Measurements from ENCODE around the gene TTC8.
"Not testable (repeated sequence)": the region's sequence is repeated elsewhere in the genome, so short reads cannot be mapped to it uniquely, and the experiment has no call there.

TTC8 gene

DNA sequence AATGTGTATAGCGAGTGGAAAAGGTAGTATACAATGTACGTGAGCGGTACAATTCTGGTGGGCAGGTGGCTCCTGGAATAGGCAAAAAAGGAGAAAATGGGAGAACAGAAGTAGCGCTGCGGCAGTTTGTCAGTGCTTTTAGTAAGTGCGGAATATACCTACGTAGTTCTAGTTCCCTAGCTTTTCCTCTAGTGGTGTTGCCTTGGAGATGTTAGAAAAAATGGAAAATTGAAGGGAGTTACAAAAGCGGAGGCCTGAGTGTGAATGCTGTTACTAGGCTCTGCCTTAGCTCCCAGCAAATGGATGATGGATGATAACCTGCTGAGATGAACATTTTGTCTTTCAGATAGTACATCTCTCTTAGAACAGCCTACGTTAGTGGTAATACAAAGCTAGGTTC, 1.1 kb downstream of the TTC8 start:
- DNase-seq = peak; percentile 14

DNA sequence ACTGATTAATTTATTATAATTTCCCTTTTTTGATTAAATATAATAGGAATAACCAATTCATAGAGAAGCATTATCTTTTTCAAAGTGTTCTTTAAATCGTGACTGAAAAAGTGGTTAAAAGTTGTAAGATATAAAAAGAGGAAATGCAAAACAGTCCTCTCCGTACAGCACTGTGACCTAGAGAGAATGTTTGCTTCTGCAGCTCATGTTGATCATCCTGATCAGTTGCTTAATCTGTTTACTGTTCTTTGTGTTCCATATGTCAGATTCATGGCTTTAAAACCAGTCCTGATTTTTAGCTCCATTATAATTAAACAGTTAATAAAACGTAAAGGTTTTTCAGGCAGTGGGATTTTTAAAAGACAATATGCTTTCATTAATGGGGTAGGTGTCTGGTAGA, 4.7 kb downstream of the TTC8 start:
- peak; percentile 77 for DNase-seq

DNA sequence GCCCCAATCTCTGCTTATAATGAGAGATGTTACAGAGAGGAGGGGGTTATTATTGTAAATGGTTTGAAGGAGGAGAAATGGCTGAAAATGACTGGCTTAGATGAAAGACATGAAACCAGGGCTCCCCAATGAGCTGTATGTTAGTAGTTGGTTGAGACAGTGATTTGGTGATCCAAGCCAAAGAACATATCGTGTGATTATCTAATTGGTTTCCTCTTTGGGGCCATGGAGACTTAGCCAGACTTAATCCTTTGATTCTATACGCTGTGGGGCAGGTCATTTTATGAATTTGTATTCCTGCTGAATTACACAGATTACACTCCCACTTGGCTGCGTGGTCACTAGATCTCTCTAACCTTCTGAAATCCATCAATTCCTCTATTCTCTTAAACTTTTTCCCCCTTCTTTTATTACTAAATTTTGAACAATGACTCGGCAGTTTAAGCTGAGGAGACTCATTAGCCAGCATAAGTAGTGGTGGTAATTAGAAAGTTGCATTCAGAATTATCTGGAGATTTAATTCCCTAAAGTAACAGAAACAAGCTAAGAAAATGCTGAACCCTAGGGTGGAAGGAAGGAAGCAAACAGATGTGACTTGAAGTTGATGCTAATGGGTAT, 5.3 kb downstream of the TTC8 start:
- DNase-seq = peak; percentile 94

DNA sequence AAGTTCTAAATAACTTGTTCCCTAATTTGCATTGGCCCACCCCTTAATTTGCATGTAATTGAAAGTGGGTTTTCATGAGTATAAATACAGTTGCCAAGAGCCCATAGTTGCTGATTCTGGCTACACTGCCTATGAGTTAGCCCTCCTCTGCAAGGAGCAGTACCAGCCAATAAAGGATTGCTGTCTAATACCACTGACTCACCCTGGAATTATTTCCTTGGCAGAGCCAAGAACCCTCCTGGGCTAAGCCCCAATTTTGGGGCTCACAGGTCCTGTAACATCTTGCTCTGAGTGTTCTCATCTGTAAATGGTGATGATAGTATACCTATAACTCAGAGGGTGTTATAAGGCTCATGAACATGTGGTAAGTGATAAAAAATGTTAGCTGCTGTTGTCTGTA, 6.8 kb downstream of the TTC8 start:
- no peak for DNase-seq

DNA sequence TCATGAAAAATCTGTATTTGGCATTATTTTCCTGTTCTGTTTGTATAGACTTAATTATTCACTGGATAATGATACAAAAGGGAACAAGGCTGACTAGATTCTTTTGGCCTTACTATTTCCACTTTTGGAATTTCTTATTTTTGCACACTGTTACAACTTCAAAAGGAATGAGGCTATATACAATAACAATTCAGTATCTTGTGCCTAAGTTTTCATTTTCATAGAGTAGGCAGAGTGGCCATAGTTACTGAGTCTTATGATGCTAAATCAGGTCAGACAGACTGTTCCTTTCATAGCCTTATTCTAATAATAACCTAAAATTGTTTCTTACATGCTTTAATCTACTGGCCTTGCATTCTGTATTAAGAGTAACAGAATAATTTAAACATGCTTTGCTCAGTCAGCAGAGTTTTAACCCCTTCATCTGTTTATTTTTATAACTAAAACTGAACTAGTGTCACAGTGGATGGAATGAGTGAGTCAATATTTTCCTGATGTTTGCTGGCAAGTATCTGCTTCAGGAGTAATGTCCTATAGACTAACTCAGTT, 10.5 kb downstream of the TTC8 start:
- peak; percentile 22 for DNase-seq

DNA sequence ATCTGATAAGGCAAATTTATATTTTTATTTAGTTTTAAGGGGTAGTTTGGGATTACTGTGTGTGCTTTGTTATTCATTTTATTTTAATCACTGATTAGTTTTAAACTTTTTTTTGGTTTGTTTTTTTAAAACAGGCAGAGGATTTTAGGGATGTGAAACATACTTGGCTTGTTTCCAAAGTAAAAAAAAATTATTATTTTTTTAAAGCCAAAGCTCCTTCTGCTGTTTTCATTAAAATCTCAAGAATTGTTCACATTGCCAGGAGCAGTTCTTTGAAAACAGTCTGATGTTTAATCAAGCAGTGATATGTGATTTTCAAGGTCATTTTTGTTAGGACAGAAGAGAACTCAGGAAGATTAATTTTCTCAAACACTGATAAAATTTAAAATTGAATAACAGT, 11.2 kb downstream of the TTC8 start:
- no peak for DNase-seq

DNA sequence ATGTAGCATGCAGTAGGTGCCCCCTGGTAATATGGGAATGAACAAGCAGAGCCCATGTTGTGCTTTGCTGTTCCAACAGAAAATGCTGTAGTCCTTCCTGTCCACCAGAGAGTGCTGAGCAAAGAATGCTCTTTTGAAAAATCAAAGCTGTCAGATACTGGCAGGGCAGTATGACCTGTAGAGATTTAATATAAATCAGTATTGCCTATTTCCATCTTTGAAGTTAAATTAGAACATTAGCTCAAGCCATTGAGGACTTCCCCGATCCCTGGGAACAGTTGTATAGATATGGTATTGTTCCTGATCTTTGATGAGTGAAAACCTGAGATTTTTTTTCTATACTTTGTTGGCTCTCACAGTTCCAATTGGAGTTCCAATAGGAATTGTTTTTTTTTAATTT, 13.0 kb downstream of the TTC8 start:
- no peak for DNase-seq

DNA sequence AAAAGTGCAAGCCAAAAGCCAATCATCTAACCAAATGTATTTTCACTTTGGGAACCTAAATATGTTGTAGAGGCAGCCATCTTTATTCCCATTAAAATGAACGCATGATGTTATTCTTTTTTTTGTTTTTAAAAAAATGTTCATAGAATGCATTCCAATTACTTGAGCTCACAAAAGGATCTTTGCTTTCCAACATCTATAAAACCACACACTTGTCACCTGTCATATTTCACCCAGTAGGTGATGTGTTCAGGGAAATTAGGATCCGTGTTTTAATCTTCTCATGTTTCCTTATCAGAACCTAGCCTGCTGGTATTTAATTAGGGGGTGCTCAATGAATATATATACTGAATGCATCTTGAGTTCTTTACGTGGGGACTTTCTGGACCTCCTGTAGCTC, 13.6 kb downstream of the TTC8 start:
- no peak for DNase-seq

DNA sequence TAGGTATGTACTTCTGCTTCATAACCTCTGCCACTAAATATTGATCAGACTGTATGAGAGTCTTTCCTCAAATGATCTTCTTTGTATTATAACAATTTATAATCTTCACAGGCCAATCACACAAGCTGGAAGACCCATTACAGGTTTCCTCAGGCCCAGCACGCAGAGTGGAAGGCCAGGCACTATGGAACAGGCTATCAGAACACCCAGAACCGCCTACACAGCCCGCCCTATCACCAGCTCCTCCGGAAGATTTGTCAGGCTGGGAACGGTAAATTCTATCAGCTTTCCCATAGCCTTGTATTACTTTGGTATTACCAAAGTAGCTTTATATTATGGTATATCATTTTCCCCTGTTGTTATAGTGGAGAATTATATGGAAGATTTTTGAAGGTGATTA, 16.5 kb downstream of the TTC8 start:
- peak; percentile 72 for DNase-seq

DNA sequence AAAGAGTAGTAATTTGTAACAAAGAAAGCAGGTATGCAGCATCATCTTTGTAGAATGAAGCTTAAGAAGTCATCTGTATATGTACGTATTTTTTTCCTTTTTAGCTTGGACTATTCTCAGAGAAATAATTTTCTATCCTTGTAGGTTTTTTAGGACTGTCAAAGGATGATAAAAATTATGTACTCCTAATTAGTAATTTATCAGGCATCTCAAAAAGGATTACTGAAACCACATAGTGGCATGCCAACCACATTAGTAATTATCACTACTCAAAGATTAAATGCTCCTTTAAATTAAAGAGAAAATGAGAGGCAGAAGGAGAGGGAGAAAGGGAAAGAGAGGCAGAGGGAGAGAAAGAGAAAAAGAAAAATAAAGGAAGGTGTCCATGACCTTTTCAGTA, 17.3 kb downstream of the TTC8 start:
- DNase-seq = peak; percentile 59

DNA sequence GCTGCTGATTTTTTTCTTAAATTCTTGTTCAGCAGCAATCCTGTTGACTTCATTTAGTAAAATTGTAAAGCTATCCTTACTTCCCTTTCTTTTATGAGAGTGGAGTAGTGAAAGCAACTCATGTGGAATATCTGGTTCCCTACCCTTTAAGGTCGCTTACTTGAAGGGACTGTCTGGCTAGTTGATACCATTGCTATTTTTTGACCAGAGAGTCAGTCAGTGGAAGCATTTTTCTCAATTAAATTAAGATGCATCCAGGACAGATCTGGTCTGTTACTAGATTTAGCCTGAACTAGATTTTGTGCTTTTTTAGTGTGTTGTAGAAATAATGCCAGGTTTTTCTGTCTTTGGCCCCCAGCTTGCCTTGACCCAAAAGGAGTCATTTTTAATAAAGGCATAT, 18.0 kb downstream of the TTC8 start:
- DNase-seq = no peak

DNA sequence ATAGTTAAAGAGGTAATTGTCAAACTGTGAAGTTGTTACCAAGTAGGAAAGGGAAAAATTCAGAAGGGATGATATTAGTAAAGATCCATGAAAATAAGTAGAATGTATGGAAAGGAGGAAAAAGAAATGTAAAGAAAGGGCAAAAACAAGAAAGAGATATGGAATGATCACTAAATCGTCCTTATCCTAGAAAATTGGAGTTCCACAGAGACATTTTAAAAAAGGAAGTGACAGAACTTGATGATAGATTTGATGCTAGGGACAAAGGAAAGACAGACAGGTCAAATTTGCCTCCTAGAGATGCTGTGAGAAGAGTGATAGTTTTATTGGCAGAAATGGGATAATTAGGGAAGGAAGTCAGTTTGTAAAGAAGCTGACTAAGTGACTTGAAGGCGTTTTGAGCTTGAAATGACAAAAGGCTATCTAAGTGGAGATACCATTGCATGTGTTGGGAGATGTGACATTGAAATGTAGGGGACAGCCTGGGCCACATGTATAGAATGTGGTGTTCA, 20.6 kb downstream of the TTC8 start:
- no peak for DNase-seq

DNA sequence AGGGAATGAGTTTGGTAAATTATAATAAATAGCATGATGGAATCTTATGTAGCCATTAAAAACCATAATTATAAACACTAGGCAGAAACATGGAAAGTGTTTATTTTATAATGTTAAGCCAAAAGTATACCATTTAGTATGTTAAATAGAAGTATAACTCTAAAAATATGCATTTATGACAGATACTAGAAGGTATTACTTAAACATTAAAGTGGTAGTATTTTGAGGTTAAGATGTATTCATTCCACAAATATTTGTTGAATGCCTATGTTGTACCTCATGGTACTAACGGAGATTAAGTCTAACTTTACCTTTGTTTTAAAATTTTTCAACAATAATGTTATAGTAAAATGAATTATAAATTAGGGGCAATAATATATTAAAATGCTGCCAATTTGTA, 24.1 kb downstream of the TTC8 start:
- no peak for DNase-seq

DNA sequence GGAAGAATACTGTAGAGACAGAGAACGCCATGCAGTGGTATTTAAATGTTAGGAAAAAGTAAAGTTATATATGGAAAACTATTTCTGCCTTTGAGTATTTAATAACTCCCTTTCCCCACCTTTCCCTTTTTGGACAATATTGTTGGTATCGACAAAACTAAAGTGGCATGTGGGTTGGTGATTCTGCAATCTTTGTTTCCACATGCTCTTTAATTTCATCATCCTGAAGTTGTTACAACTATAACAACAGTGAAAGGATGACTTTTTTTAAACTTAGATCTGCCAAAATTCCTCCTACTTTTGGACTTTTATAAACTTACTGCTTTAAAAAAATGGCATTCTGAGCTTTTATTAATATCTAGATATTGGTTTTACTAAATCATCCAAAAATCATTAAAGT, 25.3 kb downstream of the TTC8 start:
- DNase-seq = no peak

DNA sequence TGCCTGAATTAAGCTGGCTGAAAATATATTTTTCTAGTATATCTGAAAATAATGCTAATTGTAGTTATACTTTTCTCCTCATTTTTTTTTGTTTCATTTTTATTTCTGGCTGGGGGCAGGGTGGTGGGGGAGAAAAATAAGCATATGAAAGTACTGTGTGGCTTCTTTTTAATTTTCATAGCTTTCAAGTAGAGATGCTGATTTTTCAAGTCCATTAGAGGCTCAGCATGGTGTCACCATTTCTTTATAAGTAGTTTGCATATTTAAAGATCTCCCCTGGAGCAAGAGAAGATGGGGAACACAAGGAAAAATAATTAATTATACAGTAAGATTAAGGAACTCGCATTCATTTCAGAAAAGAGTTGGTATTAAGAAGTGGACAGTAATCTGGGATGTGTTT, 27.1 kb downstream of the TTC8 start:
- DNase-seq = no peak

DNA sequence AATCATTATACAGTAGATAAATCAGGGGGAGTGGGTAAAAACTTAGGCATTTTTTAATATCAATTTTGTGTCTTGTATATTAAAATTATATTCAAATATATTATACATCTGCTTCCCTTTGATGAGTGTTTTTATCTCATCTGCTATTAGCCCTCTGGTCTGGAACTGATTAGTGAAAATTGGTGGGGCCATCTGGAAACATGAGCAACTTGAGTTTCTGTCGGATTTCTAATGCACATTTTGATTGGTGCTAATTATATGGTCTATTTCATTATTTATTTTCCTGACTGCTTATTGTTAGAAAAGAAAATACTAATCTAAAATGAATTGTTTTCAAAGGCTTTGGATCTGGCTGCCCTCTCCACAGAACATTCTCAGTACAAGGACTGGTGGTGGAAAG, 28.2 kb downstream of the TTC8 start:
- DNase-seq = no peak

DNA sequence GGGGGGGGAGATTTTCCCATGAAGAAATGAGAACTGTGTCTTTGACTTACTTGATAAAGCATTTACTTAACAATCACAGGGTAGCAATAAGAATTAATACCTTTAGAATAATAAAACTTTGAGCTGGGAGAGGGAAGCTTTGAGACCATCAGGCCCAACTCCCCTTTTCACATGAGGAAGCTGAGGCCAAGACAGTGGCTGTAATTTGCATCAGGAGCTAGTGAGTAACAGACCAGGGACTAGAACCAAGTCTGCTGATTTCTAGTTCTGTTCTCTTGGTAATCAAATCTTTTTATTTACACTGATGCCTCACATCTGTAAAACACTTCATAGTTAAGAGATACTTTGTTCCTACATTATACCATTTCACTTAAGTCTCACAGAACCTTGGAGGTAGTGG, 28.7 kb downstream of the TTC8 start:
- no peak for DNase-seq

DNA sequence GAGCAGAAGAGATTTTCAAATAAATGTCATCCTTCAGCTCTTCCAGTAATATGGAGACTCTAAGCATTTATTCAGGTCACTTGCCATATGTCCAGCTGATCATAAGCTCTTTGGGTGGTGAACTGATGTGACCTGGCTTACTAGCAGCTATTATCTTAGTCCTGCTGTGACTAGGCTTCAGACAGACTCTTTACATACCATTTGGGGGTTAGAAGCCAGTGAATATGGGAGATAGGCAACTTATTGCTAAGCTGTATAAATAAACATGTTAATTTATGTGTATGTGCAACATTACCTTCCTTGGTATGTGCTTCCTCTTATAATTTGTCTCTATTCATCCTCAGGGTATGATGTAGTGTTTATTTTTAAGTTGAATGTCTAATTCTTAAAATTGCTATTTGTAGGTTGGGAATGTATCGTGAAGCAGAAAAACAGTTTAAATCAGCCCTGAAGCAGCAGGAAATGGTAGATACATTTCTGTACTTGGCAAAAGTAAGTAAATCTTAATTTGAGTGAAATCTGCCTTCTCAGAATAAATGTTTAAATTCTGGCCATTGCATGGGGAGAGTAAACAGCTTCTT, 32.4 kb downstream of the TTC8 start:
- DNase-seq = peak; percentile 91

DNA sequence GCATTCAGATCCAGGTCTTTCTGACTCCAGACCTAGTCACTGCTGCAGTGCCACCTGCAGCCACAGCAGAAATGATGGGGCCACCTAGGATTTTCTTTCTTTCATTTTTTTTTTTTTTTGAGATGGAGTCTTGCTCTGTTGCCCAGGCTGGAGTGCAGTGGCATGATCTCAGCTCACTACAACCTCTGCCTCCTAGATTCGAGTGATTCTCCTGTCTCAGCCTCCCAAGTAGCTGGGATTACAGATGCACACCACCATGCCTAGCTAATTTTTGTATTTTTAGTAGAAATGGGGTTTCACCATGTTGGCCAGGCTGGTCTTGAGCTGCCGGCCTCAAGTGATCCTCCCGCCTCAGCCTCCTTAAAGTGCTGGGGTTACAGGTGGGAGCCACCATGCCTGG, 33.4 kb downstream of the TTC8 start:
- not testable (repeated sequence) for DNase-seq

DNA sequence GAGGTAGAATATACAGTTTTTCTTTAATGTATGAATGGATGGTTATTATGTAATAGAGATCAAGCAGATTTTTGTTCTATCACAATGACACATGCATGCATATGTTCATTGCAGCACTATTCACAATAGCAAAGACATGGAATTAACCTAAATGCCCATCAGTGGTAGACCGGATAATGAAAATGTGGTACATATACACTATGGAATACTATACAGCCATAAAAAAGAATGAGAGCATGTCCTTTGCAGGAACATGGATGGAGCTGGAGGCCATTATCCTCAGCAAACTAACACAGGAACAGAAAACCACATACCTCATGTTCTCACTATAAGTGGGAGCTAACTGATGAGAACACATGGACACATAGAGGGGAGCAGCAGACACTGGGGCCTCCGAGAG, 34.7 kb downstream of the TTC8 start:
- DNase-seq = not testable (repeated sequence)

DNA sequence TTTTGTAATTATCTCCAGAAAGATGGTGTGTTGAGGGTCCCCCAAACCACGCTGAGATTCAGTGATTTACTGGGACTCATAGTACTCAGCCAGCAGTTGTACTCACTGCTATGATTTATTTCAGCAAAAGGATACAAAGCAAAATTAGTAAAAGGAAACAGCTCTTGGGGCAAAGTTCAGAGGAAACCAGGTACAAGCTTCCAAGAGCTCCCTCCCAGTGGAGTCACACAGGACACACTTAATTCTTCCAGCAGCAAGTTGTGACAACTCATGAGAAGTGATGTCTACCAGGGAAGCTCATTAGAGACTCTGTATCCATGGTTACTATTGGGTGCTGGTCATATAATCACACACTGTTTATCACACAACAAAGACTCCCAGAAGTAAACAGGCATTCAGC, 38.7 kb downstream of the TTC8 start:
- peak; percentile 34 for DNase-seq

DNA sequence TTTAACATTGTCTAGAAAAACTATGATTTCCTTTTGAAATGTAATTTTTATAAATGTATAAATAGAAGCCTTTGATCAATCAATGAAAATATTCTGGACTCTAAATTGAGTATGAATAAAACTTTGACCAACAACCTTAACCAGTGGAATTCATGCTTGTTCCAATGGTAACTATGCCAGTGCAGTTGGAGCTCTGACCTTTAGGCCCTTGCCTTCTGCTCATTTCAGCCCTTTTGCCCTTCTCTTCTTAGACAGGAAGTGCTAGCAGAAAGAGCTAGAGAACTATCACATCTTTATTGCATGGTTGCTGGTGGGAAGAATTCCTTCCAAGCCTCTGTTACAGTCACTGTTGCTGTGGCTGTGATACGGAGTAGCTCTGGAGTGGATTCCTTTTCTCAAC, 39.7 kb downstream of the TTC8 start:
- no peak for DNase-seq

DNA sequence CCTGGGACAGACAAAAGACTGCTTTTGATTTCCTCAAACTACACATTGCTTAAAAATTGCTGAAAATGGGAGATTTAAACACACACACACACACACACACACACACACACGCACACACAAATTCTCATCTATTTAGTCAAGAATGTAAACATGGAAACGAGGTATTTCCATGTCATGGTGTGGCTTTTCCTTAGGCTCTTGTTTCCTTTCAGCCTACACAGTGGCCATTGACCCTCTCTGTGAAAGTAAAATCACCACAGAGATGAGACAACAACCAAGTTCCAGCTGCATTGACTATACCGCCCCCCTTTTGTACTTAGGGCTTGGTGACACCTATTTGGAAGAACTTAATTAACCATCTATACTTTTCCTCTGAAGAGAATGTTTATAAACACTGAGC, 41.9 kb downstream of the TTC8 start:
- DNase-seq = no peak

DNA sequence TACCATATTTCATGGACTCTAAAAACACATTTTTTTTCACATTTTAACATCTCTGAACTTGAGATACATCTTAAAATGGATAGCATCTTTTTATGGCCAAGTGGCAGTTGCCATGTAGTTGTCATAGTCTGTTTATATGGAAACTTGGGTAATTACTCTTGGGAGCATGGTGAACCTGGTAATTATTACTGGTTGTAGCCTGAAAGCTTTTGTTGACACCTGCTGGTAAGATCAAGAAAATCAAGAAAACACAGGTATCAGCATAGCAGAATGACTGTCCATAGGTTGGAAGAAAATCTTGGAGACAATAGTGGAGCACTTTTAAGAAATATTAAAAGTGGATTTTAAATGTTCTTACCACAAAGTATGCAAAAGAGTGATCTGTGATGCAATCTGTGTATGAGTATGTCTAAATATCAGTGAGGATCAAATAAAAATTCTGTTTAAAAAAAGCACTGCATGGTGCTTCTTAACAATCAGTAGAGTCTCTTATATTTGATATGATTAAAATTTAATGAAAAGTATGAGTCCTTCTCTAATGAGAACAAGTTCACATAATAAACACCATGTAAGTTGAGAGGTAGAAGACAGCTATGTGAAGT, 44.2 kb downstream of the TTC8 start:
- peak; percentile 59 for DNase-seq

DNA sequence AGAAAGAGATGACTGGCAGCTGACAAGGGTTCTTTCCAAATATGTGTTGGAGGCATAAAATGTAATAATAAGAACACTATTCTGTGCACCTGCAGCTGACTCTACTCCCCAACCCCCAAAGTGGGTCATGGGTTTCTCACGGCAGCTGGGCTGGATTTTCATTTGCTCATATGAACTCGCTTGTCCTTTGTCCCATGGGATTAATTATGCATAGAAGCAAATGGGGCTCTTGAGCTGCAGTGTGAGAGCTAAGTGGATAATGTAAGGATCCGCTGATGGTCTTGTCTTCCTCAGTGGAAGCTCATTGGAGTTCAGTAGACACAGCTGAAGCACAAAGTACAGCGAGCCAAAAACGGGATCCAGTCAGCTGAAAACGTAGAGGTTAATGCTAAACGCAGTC, 46.3 kb downstream of the TTC8 start:
- DNase-seq = peak; percentile 95

Measured in NCI-H82 (cell line).